HG02981 (cell line): ENCODE measurements around the gene TMEM53.

Experiments used
- ATAC-seq: cut with Tn5 transposase; IDR thresholded peaks from one replicate; pipeline ENCODE4 v1.9.1; 2021; ENCODE audit warnings: mild to moderate bottlenecking, moderate library complexity; ENCODE audit not compliant: unreplicated experiment

The TMEM53 gene

GRCh38 chr1:44649788-44650158 lies 24.5 kb downstream of the TMEM53 start:
- no peak for ATAC-seq

- no peak for ATAC-seq
Observed at GRCh38 chr1:44648529-44649250, 25.6 kb downstream of the TMEM53 start.

GRCh38 chr1:44647896-44648295 lies 26.4 kb downstream of the TMEM53 start:
- no peak for ATAC-seq

GRCh38 chr1:44646261-44647110 lies 27.8 kb downstream of the TMEM53 start:
- ATAC-seq, result no peak

GRCh38 chr1:44645476-44646244 lies 28.6 kb downstream of the TMEM53 start:
- no peak for ATAC-seq

GRCh38 chr1:44644806-44645205 lies 29.5 kb downstream of the TMEM53 start:
- ATAC-seq, result no peak

- no peak for ATAC-seq
Observed at GRCh38 chr1:44643721-44644334, 30.5 kb downstream of the TMEM53 start.

- no peak for ATAC-seq
Observed at GRCh38 chr1:44642925-44643324, 31.4 kb downstream of the TMEM53 start.

GRCh38 chr1:44642255-44642654 lies 32.0 kb downstream of the TMEM53 start:
- no peak for ATAC-seq

- no peak for ATAC-seq
Observed at GRCh38 chr1:44641126-44642102, 32.9 kb downstream of the TMEM53 start.

GRCh38 chr1:44640200-44640853 lies 34.0 kb downstream of the TMEM53 start:
- ATAC-seq, result no peak

GRCh38 chr1:44637702-44638411 lies 36.4 kb downstream of the TMEM53 start:
- no peak for ATAC-seq

GRCh38 chr1:44636688-44637598 lies 37.3 kb downstream of the TMEM53 start:
- no peak for ATAC-seq

- no peak for ATAC-seq
Observed at GRCh38 chr1:44636083-44636687, 38.1 kb downstream of the TMEM53 start.

- no peak for ATAC-seq
Observed at GRCh38 chr1:44635439-44635838, 38.8 kb downstream of the TMEM53 start.

GRCh38 chr1:44634606-44635189 lies 39.6 kb downstream of the TMEM53 start:
- no peak for ATAC-seq

GRCh38 chr1:44632598-44632997 lies 41.7 kb downstream of the TMEM53 start:
- no peak for ATAC-seq
